Stimulated activated CD8-positive, alpha-beta memory T cell treated with anti-CD3 and anti-CD28 coated beads, Interleukin-4, amount 100 ng/mL, for 1 hour (primary cell): ENCODE data around the gene GRIN1.

ENCODE experiments used
- DNase-seq, 2 donors: peaks; one replicate each; pipeline ENCODE4 v3.0.0-alpha.2; 2020; ENCODE audit warnings: low read depth in 2 of 2, low spot score in 1 of 2

Gene GRIN1

DNA sequence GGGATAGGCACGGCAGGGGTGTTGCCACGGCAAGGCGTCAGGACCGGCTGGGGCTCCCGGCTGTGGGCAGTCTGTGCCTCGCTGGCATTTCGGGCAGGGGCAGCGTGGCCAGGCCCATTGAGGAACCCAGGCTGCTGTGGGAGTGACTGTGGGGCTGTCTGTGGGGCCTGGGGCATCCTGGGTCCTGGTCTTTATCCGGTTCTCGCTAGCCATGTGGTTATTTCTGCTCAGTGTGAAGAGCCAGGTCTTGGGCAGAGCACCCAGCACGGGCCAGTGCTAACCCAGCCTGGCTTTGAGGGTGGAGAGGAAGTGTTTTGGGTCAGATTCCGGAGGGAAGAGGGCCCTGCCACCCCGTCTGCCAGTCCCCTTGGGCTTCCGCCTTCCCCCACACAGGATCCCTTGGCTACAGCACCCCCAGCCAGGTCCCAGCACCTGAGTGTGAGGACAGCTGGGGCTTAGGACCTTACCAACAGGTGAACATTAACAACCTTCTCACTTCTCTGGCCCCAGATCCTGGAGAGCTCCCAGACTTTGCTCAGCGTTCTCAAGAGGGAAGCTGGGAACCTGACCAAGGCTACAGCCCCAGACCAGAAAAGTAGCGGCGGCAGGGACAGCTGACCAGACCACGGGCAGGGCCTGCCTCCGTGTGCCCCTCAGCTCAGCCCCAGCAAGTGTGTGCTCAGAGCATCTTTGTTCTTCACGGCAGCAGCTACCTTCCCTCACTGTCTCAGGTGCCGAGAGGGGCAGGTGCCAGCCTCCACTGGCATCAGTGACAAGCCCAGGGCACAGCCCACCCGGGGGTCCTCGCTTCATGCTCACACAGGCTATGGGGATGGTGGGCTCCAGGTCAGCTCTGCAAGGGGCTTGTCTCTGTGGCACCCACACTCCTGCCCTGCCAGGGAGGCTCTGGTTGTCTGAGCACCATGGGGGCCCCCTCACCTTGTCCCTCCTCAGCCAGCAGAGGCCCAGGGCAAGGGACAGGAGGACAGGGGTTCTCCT lies 50.6 kb downstream of the GRIN1 start:
- no peak for DNase-seq

DNA sequence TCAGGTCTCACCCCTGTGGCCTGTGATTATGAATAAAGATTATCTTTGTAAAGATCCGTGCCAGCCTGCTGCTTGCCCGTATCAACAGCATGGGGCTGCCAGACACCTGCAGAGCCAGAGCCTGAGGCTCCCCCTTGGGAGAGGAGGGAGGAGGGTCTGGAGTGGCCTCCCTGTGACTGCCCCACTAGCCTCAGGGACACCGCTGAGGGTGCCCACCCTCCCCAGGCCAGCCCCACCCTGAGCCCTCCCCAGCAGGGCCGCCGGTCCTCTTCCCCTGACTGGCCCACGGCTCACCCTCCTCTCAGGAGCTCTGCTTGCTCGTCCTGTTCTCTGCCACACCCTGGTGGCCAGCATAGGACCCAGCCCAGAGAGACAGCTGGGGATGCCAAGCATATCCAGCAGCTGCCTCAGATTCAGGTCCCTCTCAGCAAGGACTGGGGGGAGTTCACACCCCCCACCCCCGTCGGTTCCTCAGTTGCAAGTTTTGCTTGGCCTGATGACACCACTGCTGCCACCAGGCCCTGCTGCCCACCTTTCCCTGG lies 51.4 kb downstream of the GRIN1 start:
- DNase-seq: no peak

DNA sequence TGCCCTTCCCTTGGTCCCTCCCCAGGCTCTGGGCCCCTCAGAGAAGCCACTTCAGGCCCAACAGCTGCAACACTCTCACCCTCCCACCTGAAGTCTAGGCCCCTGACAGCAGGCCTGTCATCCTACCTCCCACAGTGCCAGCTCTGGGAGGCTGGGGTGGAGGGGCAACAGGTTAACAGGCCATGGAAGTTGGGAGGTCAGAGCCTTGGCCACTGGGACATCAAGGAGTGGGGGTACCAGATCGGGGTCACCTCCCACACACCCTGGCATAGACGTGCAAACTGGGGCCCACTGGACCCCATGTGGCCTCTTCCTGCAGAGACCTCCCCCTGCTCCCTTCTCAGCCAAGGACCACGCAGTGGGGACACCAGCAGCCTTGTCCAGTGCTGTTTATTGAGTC lies 52.3 kb downstream of the GRIN1 start:
- no peak for DNase-seq

GRCh38 chr9:137191691-137192447 lies 52.9 kb downstream of the GRIN1 start:
- no peak for DNase-seq

DNA sequence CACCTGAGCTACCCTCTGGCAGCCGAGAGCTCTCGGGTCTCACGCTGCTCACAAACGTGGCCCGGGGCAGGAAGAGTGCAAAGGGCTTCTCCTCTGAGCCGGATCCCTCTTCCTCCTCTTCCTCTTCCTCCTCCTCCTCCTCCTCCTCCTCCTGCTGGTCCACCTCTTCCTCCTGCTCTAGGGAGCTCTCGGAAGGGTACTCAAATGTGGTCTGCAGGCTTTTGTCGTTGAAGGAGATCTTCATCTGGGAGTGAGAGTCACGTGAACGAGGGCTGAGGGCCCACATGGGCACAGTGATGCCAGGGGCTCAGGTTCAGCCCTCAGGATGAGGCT lies 53.5 kb downstream of the GRIN1 start:
- no peak for DNase-seq

- DNase-seq: no peak
Measured at GRCh38 chr9:137192859-137193258, 53.9 kb downstream of the GRIN1 start.

DNA sequence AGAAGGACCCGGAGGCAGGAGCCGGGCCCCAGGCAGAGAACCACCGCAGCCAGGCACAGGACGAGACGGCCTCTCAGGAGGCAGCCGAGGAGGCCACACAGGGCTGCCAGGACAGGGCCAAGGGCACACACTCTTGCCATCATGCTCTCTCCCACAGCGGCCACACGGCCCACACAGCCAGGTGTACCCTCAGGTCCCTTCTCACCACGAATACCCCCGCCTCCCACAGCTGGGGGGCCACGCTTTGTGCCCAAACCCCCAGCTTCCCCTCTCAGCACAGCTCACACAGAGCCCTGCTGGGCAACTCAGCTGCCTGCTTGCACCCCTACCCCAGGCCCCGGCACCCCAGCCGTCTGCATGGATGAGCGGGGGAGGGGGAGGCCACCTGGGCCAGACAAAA lies 54.8 kb downstream of the GRIN1 start:
- DNase-seq: no peak

GRCh38 chr9:137194388-137194787 lies 55.4 kb downstream of the GRIN1 start:
- DNase-seq: no peak

- DNase-seq: no peak
Measured at GRCh38 chr9:137194909-137195308, 56.0 kb downstream of the GRIN1 start.

DNA sequence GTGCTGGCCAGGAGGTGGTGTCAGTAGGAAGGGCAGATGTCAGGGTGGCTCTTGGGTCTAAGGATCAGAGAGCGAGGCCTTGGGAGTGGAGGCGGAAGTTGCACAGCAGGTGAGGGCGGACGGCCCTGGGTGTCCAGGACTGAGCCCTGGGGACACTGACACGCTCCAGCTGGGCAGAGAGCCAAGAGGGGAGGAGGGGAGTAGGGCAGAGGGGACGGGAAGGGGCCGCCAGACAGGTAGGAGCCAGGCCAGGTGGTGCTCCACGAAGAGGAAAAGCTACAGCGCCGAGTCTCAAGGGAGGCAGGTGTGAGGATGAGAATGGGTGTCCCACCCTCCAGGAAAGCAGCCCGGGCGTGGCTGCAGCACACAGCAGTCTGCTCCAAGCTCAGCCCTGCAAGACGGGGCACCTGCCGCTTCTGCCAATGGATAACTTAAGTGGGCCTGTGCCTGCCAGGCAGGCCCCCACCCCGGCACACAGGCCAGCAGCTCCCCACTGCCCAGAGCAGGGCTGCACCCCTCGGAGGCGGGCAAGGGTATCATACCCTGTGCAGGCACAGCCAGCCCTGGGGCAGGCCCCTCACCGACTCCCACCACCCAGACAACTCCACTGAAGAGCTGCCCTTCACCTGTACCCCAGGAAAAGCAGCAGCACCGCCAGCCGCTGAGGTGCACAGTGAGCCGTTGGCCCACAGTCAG lies 56.7 kb downstream of the GRIN1 start:
- DNase-seq: no peak

DNA sequence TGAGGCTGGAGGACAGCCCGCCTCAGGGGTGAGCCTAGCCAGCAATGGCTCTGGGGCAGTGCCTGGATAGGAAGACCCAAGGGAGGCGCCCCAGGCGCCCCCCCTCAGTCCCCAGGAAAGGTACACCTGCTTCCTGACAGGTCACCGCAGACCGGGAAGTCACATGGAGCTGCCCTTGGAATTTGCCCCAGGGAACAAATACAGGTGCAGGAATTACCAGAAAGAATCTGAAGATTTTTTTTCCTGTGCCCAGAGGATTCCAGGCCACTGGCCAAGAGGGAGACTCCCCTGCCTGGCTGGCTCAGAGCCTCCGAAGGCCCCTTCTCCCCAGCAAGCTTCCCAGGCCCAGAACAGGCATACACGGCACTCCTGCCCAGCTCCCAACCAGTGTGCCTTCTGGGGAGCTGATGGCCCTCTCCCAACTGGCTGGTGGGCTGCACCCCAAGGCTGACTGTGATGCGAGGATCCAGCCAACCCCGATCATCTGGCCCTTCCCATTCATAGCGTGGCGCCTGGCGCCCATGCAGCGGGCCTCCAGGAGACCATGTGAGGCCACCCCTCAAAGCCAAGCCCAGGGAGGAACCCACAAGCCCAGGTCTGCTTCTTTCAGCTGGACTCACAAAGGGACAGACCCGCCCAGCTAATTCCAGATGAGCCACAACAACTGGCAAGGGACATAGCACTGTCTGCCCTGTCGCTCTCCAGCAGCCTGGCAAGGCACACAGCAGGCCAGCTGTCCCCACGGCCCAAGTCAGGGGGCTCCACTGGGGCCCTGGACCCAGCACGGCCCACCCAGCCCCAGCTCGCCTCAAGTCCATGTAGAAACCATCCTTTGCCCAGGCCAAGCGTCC lies 59.3 kb downstream of the GRIN1 start:
- no peak for DNase-seq

DNA sequence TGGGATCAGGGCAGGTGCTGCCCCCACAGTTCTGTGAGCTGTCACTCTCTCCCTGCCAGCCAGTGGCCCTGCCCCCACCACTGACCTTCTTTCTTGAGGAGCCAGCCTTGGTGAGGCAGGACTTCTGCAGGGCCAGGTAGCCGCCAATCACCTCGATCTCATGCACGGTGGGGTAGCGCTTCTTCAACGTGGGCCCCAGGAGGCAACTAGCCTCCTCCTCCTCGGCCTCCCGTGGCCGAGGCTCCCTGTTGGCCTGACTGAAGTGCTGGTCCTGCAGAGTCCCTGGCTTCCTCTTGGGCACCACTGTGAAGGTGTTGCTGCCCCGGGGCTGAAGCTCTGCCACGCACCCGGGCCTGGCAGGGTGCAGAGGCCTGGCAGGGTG lies 59.9 kb downstream of the GRIN1 start:
- no peak for DNase-seq

GRCh38 chr9:137199411-137200121 lies 60.6 kb downstream of the GRIN1 start:
- no peak for DNase-seq

- DNase-seq: peak; percentile 95
Measured at GRCh38 chr9:137200311-137201204, 61.6 kb downstream of the GRIN1 start, which contains the start of gene TPRN. Gene TPRN, minus strand, starts transcription at chr9:137200741. Its CDS starts 30 bp downstream, at chr9:137200711.

GRCh38 chr9:137201205-137201868 lies 62.4 kb downstream of the GRIN1 start:
- no peak for DNase-seq

- DNase-seq: no peak
Measured at GRCh38 chr9:137202966-137203365, 64.0 kb downstream of the GRIN1 start.

DNA sequence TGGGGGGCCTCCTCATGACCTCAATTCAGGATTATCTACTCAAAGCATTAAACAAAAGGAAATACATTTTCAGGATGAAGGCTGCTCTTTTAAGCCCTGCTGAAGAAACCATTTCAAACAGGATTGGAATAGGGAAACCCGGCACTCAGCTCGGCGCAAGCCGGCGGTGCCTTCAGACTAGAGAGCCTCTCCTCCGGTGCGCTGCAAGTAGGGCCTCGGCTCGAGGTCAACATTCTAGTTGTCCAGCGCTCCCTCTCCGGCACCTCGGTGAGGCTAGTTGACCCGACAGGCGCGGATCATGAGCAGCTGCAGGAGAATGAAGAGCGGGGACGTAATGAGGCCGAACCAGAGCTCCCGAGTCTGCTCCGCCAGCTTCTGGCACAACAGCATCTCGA lies 65.8 kb downstream of the GRIN1 start:
- no peak for DNase-seq
